Brain microvascular endothelial cell (primary cell): Measurements from ENCODE around the gene AATK.
A peak's percentile ranks its signal among the peaks of the same experiment; 100 is the strongest.

Experiments
- DNase-seq: peaks from one replicate; pipeline ENCODE4 v3.0.0-alpha.2; 2020
- H3K27ac ChIP-seq: fragments of 250-450 bp; sonication (Bioruptor Pico); 2 replicates; pipeline ENCODE4 v1.5.1; 2020; ENCODE audit warnings: mild to moderate bottlenecking, moderate library complexity
- H3K27me3 ChIP-seq: fragments of 250-450 bp; sonication (Bioruptor Pico); replicated peaks from 2 replicates; pipeline ENCODE4 v1.5.1; 2020; ENCODE audit warnings: mild to moderate bottlenecking
- H3K36me3 ChIP-seq: fragments of 250-450 bp; sonication (Bioruptor Pico); replicated peaks from 2 replicates; pipeline ENCODE4 v1.5.1; 2020; ENCODE audit warnings: mild to moderate bottlenecking
- H3K4me3 ChIP-seq: 2 replicates; pipeline ENCODE4 v1.5.1; 2011; ENCODE audit warnings: low read depth, mild to moderate bottlenecking, control low read depth, low read length, moderate library complexity
- in situ Hi-C: cut with HindIII; loops from 2 replicates; pipeline ENCODE4 v1.10.0; 2017; ENCODE audit warnings: low sequenced_read_pairs, low pct_ligation_motif_present
- TF ChIP-seq, protein P1 (sequence below): IDR thresholded peaks from 2 replicates; pipeline ENCODE4 v1.5.1; 2011; ENCODE audit warnings: low read depth, mild to moderate bottlenecking, moderate library complexity, low read length, control low read depth, inconsistent platforms; ENCODE audit errors: missing control alignments

Gene AATK

DNA sequence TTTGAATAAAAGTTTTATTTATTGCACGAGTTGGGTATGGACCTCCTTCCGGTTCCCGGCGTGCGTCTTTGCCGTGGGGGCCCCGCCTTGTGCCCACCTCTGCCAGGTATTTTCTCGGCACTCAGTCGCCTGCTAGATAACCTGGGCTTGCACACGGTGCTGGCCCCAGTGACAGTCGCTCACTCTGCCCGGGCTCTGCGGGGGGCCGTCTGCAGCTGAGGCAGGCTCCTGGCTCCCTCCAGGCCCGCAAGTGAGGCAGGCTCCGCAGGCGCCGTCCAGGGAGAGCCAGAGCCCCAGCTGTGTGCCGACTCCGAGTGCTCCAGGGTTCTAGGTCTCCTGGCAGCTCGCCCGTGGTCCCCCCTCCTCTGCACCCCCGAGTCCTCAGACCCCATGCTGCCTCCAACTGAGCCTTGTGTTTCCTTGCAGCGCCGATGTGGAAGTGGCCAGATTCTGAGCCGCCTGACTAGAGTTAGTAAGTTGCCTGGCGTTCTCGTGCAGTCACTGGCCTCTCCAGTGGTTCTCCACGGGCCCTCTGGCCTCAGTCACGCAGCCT lies 55.5 kb downstream of the AATK start:
- in situ Hi-C loops = loop anchor here (25.0 kb wide), 1 partner anchor 98 kb away; no protein-coding TSS in a partner anchor
- H3K36me3 ChIP-seq = no peaks in the 10 kb centered on the region
- no peak for DNase-seq
- TF ChIP-seq, protein P1, sequence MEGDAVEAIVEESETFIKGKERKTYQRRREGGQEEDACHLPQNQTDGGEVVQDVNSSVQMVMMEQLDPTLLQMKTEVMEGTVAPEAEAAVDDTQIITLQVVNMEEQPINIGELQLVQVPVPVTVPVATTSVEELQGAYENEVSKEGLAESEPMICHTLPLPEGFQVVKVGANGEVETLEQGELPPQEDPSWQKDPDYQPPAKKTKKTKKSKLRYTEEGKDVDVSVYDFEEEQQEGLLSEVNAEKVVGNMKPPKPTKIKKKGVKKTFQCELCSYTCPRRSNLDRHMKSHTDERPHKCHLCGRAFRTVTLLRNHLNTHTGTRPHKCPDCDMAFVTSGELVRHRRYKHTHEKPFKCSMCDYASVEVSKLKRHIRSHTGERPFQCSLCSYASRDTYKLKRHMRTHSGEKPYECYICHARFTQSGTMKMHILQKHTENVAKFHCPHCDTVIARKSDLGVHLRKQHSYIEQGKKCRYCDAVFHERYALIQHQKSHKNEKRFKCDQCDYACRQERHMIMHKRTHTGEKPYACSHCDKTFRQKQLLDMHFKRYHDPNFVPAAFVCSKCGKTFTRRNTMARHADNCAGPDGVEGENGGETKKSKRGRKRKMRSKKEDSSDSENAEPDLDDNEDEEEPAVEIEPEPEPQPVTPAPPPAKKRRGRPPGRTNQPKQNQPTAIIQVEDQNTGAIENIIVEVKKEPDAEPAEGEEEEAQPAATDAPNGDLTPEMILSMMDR = no peak
- no peak overlapping the region for H3K4me3 ChIP-seq
- H3K27me3 ChIP-seq = no peaks in the 10 kb centered on the region
- no peak overlapping the region for H3K27ac ChIP-seq

DNA sequence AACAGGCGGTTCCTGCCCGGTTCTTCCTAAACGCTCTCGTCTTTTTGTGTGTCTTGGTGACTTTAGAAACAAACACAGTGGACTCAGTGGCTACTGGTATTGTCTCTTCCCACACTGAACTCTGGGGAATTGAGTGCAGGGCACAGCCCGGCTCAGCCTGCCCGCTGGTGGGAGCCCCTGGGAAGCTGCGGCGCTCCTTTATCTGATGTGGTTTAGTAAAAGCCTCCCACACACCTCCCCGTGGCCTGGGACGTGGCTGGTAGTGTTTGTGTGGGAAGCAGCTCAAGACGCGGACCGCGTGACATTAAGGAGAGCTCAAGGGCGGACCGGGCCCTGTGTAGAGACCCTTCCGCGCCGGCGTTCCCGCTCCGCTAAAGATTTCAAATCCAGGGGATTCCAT lies 56.1 kb downstream of the AATK start:
- H3K4me3 ChIP-seq = no peak overlapping the region
- no peaks in the 10 kb centered on the region for H3K36me3 ChIP-seq
- H3K27me3 ChIP-seq = no peaks in the 10 kb centered on the region
- no peak overlapping the region for H3K27ac ChIP-seq
- in situ Hi-C loops = loop anchor here (25.0 kb wide), 1 partner anchor 98 kb away; no protein-coding TSS in a partner anchor
- DNase-seq = peak; percentile 13
- TF ChIP-seq, protein P1 = no peak

DNA sequence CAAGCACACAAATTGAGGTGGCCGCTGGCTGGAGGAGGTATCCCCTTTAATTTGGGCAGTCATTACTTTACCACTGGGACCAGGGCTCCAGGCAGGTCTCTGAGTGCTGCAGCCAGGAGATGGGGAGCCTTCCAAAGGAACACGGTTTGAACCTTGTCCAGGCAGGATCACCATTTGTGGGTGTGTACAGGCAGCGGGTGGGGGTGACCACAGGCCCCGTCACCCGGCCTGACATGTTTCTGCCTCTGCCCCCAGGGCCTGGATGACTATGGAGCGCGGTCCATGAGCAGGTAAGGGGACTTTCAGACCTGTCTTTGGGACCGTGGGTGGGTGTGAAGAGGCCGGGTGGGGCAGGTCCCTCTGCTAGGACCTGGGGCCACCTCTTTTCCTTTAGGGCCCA lies 57.8 kb downstream of the AATK start:
- Histone ChIP-seq H3K4me3 (no peak overlapping the region), H3K36me3 (no peaks in the 10 kb centered on the region), H3K27me3 (no peaks in the 10 kb centered on the region), H3K27ac (no peak overlapping the region)
- no peak for DNase-seq
- in situ Hi-C loops = loop anchor here (25.0 kb wide), 1 partner anchor 96 kb away; no protein-coding TSS in a partner anchor
- TF ChIP-seq, protein P1 = no peak

DNA sequence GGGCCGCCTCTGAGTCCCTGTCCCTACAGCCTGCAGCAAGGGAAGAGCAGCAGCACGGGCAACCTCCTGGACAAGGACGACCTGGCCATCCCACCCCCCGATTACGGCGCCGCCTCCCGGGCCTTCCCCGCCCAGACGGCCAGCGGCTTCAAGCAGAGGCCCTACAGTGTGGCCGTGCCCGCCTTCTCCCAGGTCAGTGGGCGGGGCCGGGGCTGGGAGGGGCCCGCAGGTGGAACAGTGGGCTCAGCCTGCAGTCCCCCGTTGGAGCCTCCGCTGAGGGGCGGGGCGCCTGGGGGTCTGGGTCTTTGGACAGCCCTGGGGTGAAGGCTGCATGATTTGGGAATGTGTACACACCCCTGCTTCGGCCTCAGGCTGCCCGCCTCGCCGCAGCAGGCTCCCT lies 59.3 kb downstream of the AATK start:
- in situ Hi-C loops = loop anchor here (25.0 kb wide), 1 partner anchor 94 kb away; no protein-coding TSS in a partner anchor

DNA sequence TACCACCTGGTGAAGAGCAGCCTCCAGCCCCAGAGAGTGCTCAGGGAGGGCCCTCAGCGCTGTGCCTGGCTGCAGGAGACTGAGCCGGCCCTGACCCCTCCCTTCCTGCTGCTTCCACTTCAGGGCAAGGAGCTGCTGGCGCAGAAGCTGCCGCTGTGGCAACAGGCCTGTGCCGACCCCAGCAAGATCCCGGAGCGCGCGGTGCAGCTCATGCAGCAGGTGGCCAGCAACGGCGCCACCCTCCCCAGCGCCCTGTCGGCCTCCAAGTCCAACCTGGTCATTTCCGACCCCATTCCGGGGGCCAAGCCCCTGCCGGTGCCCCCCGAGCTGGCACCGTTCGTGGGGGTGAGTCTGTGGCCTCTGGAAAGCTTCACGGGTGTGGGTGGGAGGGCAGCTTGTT lies 62.6 kb downstream of the AATK start:
- Histone ChIP-seq H3K4me3 (no peak overlapping the region), H3K36me3 (no peaks in the 10 kb centered on the region), H3K27me3 (no peaks in the 10 kb centered on the region), H3K27ac (no peak overlapping the region)
- in situ Hi-C loops = loop anchor here (25.0 kb wide), 1 partner anchor 91 kb away; no protein-coding TSS in a partner anchor
- TF ChIP-seq, protein P1 = no peak
- no peak for DNase-seq

More for the DNA sequence above, 59.3 kb downstream of the AATK start:
- TF ChIP-seq, protein P1 = no peak
- Histone ChIP-seq H3K4me3 (no peak overlapping the region), H3K27me3 (no peaks in the 10 kb centered on the region), H3K36me3 (no peaks in the 10 kb centered on the region), H3K27ac (no peak overlapping the region)
- no peak for DNase-seq

DNA sequence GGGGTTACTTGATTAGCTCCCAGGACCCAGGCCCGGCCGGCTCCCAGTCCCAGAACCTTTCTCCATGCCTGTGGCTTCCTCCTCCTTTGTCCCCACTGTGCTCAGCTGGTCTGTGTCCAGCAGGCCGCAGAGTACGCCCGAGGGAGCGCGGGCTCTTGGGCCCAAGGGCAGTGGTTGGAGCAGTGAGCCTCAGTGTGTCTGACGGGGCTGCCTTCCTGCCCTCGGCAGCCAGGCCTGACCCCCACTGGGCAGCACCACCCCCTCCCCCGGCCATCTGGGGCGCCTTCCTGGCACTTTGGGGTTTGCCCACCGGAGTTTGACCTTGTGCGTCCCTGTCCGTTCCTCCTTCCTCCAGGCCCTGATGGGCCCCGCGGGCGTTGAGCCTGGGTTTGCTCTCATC lies 63.2 kb downstream of the AATK start:
- TF ChIP-seq, protein P1 = no peak
- no peak overlapping the region for H3K4me3 ChIP-seq
- in situ Hi-C loops = loop anchor here (25.0 kb wide), 1 partner anchor 91 kb away; no protein-coding TSS in a partner anchor
- DNase-seq = no peak
- H3K27me3 ChIP-seq = no peaks in the 10 kb centered on the region
- no peaks in the 10 kb centered on the region for H3K36me3 ChIP-seq
- no peak overlapping the region for H3K27ac ChIP-seq
